ENCODE data around the gene FAM229B.

The FAM229B gene

GRCh38 chr6:112144145-112144926, 56.9 kb downstream of the FAM229B start:
- no peak for DNase-seq

- no peak for DNase-seq
Measured at GRCh38 chr6:112145080-112145573, 57.7 kb downstream of the FAM229B start.

GRCh38 chr6:112148103-112148502, 60.7 kb downstream of the FAM229B start:
- DNase-seq, result no peak

GRCh38 chr6:112149236-112149635, 61.8 kb downstream of the FAM229B start:
- DNase-seq, result no peak

GRCh38 chr6:112149719-112150263, 62.4 kb downstream of the FAM229B start:
- DNase-seq, result no peak

GRCh38 chr6:112150363-112150762, 63.0 kb downstream of the FAM229B start:
- DNase-seq, result no peak

Measured in midbrain (tissue), 1 donor.